Erythroblast (primary cell): ENCODE results near the gene ASTL.

Experiments
- DNase-seq, 2 experiments: peaks; one replicate each; lab custom pipeline; 2025; lab: John Stamatoyannopoulos, UW
- GATA1 ChIP-seq: IDR thresholded peaks from 2 replicates; pipeline ENCODE4 v1.6.1; 2011; ENCODE audit warnings: low read depth, mild to moderate bottlenecking, control low read depth, low read length, moderate library complexity
- POLR2A ChIP-seq: IDR thresholded peaks from 2 replicates; pipeline ENCODE4 v1.6.1; 2011; ENCODE audit warnings: mild to moderate bottlenecking, low read length

ASTL gene

DNA sequence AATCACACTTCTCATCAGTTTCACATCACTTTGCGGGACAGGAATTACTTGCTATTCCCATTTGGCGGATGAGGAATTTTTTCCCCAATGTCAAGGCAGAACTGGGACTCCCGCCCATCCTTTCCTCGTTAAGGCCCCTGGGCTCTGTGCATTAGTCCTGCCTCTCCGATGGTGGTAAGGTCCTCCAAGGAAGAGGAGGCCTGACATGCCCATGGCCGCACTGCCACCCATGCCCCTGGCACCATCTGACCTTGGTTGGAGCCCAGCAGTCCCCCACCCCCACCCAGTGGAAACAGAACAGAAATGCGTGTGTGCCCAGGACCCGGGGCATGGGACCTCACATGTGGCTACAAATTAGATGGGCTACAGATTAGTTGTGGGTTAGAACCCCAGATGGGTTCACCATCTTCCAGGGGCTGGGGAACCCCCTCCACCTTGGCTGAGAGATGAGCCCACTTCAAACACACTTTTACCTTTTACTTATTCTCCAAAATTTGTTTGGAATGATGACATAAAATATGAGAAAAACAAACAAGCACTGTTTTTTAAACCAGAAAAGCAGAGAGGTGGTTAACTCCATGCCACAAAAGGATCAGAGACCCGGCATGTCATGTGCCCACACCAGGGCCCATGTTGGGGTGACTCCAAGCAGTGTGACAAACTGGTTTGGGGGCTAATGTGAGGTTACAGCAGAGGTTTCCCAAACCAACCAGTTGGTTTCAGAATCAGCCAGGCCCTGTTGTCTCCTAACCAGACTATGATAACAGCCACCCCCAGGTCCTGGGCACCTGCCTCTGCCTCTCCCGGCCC is 17.9 kb upstream of the ASTL start:
- TF ChIP-seq POLR2A = no peak
- no peak for TF ChIP-seq GATA1
- no peak for DNase-seq

DNA sequence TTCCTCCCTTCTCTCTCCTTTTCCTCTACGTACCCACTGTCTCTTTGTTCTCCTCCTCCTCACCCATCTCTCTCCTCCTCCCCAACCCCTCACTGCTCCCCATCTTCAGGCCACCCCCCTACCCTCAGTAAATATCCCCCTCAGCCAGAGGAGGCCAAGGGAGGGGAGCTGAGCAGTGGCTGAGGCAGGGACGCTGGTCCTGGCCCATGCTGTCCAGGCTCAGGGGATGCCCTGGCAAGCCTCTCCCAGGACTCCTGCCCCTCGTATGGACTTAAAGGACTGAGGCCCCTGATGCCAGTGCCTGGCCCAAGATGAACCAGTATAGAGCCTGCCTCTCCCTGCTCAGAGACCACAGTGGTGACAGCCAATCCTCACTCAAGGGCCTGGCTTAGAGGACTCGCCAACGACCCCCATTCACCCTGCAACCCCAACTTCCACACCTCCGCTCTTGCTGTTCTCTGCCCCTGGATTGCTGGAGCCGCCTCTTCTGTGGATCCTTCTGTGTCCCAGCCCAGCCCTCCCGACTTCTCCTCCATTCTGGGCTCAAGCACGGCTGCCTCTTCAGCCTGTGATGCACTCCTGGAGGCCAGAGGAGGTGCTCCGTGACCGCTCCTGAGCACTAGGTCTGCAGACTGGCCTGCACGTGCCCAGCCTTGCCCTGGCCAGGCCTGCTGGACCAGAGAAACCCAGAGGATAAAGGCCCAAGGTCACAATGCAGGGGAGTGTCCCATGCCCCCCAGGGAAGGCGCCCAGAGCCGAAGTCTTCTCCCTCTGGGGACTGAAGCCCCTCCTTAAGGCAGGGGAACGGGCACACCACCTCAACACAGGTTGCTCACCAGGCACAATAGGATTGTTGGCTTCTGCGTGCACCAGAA is 16.4 kb upstream of the ASTL start:
- DNase-seq = no peak
- no peak for TF ChIP-seq GATA1
- TF ChIP-seq POLR2A = no peak

DNA sequence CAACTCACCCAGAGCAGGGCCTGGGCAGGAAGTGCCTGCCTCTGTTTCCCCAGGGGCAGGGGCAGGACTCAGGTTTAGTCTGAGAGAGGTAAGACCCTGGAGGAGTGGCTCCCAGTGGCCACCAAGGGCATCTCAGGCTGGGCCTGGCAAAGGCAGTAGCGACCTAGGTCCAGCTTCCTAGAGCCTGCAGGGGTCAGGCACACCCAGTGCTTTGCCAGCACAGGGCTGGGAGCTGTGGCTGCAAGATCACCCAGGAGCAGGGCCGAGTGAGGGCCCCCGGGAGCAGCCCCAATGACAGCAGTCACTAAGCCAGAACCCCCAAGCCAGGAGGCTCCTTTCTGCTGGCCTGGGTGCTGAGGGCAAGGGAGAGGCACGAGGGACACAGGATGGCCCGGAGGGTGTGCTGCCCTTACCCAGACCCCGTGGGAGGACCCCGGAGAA is 15.7 kb upstream of the ASTL start:
- no peak for DNase-seq

DNA sequence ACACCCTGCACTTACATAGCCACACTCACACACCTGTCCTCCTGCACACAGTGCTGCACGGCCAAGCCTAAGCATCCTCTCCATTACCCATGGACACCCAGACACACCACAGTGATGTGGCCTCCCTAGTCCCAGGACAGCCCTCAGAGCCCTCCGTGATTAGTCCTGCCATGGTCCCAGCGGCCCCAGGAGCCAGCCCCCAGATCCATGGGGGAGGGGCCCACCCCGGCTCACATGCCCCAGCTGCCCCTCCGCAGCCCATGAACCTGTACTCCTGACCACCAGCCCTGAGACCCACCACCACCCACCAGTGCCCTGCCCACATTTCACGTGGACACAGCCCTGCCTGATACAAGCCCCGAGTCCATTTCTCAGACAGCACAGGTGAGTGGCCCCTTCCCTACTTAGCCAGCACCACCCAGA is 15.0 kb upstream of the ASTL start:
- DNase-seq = no peak
- TF ChIP-seq POLR2A (no peak), GATA1 (no peak)

More for the DNA sequence above, 15.7 kb upstream of the ASTL start:
- no peak for TF ChIP-seq POLR2A
- no peak for TF ChIP-seq GATA1

DNA sequence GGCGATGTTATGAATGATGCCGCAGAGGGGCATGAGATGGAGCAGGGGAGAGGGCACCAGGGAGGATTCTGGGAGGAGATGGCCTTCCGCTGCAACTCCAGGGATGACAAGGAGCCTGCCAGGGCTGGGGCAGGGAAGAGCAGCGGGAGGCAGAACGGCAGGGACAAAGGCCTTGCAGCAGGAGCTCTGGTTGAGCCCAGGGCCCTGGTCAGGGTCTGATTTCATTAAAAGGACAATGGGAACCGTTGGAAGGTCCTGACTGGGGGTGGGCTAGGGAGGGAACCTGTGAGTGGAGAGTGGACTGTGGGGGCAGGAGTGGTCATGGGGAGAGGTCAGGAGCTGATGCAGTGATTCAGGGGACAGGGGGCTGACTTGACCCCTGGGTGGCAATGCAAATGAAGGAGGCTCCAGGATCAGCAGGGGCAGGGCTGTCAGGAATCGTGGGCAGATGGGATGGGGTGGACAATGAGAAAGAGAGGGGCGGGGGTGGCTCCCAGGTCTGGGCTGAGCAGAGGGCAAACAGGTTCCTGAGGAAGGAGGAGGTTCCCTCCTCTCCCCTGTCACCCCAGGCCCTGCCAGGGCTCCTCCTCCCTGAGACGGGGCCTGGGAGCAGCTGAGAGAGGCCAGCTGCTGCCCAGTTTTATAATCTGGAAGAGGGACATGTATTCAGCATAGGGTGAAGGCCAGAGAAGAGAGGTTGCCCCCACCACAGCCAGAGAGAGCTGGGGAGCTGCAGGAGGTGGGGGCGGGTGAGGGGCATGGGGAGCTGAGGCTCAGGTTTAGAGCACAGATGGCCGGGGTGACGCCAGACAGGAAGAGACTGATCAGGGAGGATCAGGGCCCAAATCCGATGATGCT is 14.2 kb upstream of the ASTL start:
- TF ChIP-seq GATA1 = no peak
- TF ChIP-seq POLR2A = no peak
- no peak for DNase-seq

DNA sequence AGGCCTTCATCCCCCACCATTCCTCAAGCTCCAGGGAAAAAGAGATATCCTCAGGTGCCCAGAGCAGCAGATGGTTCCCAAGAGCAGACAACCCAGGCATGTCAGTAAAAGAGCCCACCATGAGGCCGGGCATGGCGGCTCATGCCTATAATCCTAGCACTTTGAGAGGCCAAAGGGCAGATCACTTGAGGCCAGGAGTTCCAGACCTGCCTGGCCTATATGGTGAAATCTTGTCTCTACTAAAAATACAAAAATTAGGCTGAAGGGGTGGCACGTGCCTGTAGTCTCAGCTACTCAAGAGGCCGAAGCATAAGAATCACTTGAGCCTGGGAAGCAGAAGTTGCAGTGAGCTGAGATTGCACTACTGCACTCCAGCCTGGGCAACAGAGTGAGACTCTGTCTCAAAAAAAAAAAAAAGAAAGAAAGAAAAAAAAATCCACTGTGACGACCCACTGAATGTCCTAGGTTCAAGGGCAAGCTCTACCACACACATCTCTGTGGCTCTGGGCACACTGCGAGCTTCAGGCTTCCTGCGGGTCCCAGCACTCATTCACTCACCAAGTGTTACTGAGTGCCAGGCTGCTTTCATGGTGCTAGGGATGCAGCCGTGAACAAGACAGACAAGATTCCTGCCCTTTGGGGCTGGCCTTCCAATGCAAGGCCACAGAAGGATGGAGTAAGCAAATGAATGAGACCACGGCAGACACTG is 13.4 kb upstream of the ASTL start:
- no peak for TF ChIP-seq GATA1
- no peak for TF ChIP-seq POLR2A
- DNase-seq = no peak

DNA sequence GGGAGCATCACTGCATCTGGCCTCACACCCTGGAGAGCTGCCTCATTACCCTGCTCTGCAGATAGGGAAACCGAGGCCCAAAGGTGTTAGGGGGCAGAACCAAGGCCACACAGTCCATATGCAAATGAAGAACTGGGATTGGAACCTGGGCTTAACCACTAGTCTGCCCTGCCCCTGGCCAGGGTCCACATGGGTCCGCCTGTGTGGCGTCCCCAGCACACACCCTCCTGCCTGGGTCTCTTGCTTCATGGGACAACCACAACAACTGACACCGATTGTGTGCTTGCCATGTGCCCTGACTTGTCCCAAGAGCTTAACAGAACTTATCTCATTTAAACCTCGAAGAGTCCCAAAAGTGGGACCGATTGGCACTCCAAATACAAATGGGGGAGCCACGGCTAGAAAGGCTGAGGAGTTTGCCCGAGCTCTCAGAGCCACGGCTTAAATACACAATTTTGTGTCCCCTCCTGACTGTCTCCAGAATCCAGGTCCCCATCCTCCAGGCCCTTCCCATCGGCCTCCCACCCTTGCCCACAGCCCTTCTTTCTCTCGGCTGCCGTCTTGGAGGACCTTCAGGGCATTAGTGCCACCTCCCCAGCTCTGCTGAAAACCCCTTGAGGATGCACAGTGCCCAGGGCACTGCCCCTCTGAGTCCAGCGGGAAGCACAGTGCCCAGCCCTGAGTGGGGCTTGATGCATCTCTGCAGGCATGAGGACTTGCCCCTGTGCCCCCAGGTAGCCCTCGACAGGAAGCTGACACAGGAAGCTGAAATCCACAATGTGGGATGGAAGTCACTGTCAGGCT is 12.7 kb upstream of the ASTL start:
- TF ChIP-seq GATA1 (no peak), POLR2A (no peak)
- DNase-seq = no peak

DNA sequence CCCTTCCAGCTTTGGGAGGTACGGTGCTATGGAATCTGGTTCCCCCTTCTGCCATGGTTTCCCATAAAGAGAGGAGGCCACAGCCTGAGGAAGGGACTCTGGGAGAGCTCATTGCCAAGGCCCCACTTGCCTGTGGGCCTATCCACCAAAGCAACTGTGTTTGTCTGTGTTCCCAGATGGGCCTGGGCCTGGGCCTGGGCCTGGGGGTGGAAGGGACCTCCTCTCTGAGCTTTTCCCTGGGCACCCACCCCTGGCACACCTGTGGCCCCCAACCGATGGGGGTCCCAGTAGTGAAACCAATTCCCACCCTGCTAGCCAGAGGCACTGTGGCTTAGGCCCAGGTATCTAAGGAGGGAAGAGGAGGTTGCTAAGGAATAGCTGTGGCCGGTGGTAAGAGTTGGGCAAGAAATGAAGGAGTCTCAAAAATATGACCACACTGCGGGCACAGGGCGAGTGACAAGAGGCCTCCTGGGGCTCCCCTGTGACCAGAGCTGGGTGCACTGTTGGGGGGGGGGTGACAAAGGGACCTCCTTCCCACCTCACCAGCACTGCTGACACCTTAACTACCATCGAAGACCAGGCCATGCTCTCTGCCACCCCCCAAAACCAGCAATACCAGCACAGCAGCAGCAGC is 11.8 kb upstream of the ASTL start:
- TF ChIP-seq POLR2A (no peak), GATA1 (no peak)
- DNase-seq = no peak

DNA sequence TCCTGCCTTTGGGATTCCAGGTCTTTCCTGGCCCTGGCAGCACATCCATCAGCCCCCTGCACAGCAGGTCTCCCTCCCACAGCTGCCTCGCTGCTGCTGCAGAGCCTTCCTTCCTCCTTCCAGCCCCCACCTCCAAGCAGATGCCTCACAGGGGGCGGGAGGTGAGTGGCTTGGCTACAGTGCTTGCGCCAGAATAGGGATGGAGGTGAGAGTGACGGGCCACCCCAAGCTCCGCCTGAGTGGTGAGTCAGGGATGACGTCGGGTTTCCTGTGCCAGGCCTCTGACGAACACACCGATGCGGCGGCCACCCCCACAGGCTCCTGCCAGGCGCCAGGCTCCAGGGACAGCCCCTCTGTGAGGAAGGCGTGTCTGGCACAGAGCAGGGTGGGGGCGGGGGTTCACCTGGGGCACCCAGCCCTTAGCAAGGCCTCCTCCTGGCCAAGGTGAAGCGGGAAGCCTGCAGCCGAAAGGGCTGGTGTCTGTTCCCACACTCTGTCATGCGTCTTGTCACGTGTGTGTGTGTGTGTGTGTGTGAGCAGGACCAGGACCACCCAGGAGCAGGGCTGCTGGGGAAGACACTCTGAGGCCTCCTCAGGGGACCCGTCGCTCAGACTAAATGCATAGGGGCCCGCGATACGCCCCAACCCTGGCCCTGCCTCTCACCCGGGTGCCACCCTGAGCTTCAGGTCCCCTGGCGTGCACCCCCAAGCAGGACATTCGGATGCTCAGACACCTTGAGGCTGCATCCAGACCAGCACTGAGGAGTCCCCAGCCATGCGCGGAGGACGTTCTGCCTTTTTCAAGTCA is 10.3 kb upstream of the ASTL start:
- DNase-seq = peak; percentile 63 to 85
- TF ChIP-seq POLR2A = no peak
- no peak for TF ChIP-seq GATA1

DNA sequence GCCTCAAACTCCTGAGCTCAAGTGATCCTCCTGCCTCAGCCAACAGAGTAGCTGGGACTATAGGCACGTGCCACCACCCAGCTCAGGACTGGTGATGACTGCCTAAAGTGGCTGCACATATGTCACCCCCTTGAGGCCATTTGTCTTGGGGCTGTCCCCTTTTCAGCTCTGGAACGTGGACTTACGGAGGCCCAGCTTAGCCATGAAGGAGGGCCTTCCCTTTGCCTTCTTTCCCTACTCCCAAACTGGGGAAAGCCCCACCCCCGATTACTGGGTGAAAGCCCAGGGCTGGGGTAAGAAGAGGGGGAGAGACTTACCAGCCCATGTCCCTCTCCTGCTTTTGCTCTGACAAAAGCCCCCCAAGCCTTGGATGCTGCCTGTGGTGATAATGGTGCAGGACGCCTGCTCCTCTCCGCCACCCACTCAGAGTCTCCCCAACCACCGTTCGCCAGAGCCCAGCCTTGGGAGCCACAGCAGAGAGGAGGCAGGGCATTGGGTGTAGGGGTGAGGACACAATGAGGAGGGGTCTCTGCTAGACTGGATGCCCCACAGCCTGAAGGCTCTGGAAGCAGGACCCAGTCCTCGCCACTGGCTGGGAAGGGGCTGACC is 9.4 kb upstream of the ASTL start:
- no peak for TF ChIP-seq POLR2A
- no peak for TF ChIP-seq GATA1
- peak; percentile 20 to 26 for DNase-seq
